Measurements from ENCODE around the gene TIPRL.

DNA sequence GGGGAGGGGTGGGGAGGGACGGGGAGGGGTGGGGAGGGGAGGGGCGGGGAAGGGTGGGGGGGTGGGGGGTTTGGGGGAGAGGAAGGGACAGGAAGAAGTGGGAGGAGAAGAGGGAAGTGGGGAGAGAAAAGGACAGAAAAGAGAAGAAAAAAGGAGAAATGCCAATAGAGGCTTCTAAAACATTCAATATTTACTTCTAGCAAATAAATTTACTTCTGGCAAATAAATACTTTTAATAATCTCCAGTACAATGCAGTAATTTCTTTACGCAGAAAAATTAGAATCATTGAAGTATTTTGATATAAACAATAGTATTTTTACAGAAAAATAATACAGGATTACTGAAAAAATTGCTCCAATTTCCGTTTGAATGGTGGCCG is 32.6 kb upstream of the TIPRL start:
- no peak for TF ChIP-seq SAFB2 (IDR thresholded peaks at IDR 0.05; ENCODE audit: borderline replicate concordance, low read depth, low read length, severe bottlenecking)
- TF ChIP-seq JUNB (CRISPR knock-in tag; conservative IDR thresholded peaks at IDR 0.05) = no peak
- no peak for TF ChIP-seq ZNF316 (IDR thresholded peaks at IDR 0.05)
- no peak for TF ChIP-seq XRCC5 (IDR thresholded peaks at IDR 0.05; ENCODE audit: low read depth, low read length)
- no peak for TF ChIP-seq GABPA (tag; conservative IDR thresholded peaks at IDR 0.05; ENCODE audit: low read depth)
- no peak for TF ChIP-seq GTF2F1 (IDR thresholded peaks at IDR 0.05; ENCODE audit: low read depth, low read length)
- TF ChIP-seq, protein P1, sequence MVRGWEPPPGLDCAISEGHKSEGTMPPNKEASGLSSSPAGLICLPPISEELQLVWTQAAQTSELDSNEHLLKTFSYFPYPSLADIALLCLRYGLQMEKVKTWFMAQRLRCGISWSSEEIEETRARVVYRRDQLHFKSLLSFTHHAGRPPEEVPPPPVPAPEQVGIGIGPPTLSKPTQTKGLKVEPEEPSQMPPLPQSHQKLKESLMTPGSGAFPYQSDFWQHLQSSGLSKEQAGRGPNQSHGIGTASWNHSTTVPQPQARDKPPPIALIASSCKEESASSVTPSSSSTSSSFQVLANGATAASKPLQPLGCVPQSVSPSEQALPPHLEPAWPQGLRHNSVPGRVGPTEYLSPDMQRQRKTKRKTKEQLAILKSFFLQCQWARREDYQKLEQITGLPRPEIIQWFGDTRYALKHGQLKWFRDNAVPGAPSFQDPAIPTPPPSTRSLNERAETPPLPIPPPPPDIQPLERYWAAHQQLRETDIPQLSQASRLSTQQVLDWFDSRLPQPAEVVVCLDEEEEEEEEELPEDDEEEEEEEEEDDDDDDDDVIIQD (CRISPR knock-in tag; IDR thresholded peaks at IDR 0.05) = no peak
